ENCODE measurements around the gene D2HGDH.

The D2HGDH gene

GRCh38 chr2:241793385-241793784, 59.0 kb downstream of the D2HGDH start:
- Histone ChIP-seq H3K27ac (no peak overlapping the region), H3K27me3 (replicated peaks) (no peaks in the 10 kb centered on the region), H3K4me3 (ENCODE audit: low read depth, low read length) (no peak overlapping the region), H3K36me3 (replicated peaks) (no peaks in the 10 kb centered on the region)
- TF ChIP-seq CTCF (IDR thresholded peaks at IDR 0.05; ENCODE audit: low read depth, low read length, missing control alignments), result no peak
- no peak for DNase-seq
- in situ Hi-C loops (cut with HindIII; ENCODE audit: low pct_ligation_motif_present, low sequenced_read_pairs), result no loop called here

DNA sequence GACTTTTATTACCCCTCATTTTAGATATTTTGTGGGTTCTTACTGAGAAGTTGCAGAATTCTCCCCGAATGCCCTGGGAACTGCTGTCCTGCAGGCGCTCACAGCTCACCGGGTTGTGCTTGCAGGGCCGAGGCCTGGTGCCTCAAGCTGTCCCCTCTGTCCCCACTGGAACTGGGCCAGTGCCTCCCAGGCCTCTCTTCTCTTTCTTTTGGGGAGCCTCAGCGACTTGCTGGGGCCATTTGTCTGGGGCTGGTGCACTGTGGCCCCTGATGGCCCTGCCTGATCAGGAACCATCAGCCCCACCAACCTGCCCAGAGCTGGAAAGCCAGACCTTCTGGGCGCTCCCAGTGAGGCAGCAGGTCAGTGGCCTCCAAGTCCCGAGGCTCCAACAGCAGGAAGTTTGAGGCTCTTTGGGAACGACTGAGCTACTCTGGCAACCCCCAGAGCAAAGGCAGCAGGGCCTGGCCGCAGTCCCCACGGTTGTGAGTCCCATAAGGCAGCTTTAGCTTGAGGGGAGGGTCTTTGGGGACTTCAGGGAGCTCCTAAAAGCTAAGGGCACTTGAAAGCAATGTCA, 59.9 kb downstream of the D2HGDH start:
- H3K36me3 ChIP-seq (replicated peaks), result no peaks in the 10 kb centered on the region
- H3K27ac ChIP-seq, result no peak overlapping the region
- H3K27me3 ChIP-seq (replicated peaks), result no peaks in the 10 kb centered on the region
- in situ Hi-C loops (cut with HindIII; ENCODE audit: low pct_ligation_motif_present, low sequenced_read_pairs), result no loop called here
- DNase-seq, result no peak
- H3K4me3 ChIP-seq (ENCODE audit: low read depth, low read length), result no peak overlapping the region
- no peak for TF ChIP-seq CTCF (IDR thresholded peaks at IDR 0.05; ENCODE audit: low read depth, low read length, missing control alignments)

DNA sequence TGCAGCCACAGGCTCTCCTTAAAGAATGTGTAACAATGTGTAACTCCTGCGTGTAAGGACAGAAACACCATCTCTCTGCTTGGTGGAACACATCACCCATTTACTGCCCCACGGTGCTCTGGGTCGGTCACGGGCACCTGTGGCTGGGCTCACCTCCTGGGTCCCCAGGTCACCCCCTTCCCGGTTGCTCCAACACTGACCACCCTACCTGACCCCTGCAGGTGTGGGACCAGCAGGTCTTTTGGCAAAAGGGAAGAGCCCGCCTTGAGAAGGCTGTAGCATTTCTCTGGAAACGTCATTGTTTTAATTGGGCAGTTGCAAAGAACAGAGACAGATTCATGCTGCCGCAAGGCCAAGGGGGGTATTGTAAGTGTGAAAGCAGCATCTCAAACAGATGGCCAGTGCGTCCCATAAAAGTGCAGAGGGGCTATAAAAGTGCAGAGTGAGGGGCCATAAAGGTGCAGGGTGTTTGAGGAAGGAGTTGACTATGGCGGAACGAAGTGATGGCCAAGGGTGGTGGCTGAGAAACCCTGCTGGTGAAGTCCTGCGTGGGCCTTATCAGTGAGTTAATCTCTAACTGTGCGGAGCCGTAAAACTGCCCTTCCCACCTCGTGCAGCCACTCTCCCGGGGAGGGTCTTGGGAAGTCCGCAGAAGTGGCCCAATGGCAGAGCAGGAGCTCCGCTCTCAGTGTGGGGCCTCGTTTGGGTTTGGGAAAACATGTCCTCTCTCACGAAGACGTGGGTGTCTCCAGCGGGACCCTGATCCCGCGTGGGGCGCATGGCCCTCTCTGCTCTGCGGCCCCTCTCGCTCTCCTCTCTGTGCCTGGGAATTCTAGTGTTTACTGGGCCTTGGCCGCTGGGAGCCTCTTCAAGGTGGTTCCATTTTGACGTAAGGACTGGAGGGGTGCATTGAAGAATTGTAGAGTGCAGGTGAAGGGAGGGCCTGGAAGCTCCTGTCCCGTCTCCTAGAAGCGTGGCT, 60.9 kb downstream of the D2HGDH start:
- H3K4me3 ChIP-seq (ENCODE audit: low read depth, low read length), result no peak overlapping the region
- no peak overlapping the region for H3K27ac ChIP-seq
- no peak for DNase-seq
- in situ Hi-C loops (cut with HindIII; ENCODE audit: low pct_ligation_motif_present, low sequenced_read_pairs), result no loop called here
- no peaks in the 10 kb centered on the region for H3K27me3 ChIP-seq (replicated peaks)
- no peak for TF ChIP-seq CTCF (IDR thresholded peaks at IDR 0.05; ENCODE audit: low read depth, low read length, missing control alignments)
- no peaks in the 10 kb centered on the region for H3K36me3 ChIP-seq (replicated peaks)

- Histone ChIP-seq H3K36me3 (replicated peaks) (no peaks in the 10 kb centered on the region), H3K27ac (no peak overlapping the region), H3K27me3 (replicated peaks) (no peaks in the 10 kb centered on the region), H3K4me3 (ENCODE audit: low read depth, low read length) (no peak overlapping the region)
- no peak for DNase-seq
- no peak for TF ChIP-seq CTCF (IDR thresholded peaks at IDR 0.05; ENCODE audit: low read depth, low read length, missing control alignments)
- in situ Hi-C loops (cut with HindIII; ENCODE audit: low pct_ligation_motif_present, low sequenced_read_pairs), result no loop called here
Observed at GRCh38 chr2:241796209-241796608, 61.8 kb downstream of the D2HGDH start.

DNA sequence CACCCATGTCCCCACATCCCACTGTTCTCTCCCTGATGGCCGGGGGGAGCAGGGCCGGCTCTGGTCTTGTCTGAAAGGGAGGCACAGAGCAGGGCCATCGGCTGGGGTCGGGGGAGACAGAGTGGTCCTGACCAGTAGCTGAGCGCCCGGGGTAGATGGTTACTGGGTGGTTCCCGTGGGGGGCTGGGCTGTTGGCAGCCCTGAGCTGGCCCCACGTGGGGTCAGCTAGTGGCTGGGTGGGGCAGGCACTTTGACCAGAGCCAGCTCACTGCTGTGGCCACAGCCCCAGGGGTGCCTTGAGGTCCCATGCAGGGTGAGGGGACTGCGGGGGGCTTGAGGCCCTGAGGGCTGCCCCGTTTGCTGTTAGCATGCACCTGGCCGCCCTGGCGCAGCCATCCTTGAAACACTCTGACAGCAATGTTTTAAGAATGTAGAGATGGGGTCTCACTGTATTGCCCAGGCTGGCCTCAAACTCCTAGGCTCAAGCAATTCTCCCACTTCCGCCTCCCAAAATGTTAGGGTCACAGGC, 62.2 kb downstream of the D2HGDH start:
- Histone ChIP-seq H3K4me3 (ENCODE audit: low read depth, low read length) (no peak overlapping the region), H3K27me3 (replicated peaks) (no peaks in the 10 kb centered on the region), H3K36me3 (replicated peaks) (no peaks in the 10 kb centered on the region), H3K27ac (no peak overlapping the region)
- TF ChIP-seq CTCF (IDR thresholded peaks at IDR 0.05; ENCODE audit: low read depth, low read length, missing control alignments), result no peak
- in situ Hi-C loops (cut with HindIII; ENCODE audit: low pct_ligation_motif_present, low sequenced_read_pairs), result no loop called here
- DNase-seq, result no peak

Data from brain microvascular endothelial cell (primary cell).